ENCODE measurements around the gene FAM236C. TPM values are rescaled to one million over a fixed set of nuclear protein-coding genes. Genes with fewer than 3 reads are reported as not detected.
"Not testable (repeated sequence)": the region's sequence is repeated elsewhere in the genome, so short reads cannot be mapped to it uniquely, and the experiment has no call there.

FAM236C gene
- total and polyA plus RNA-seq, 2 experiments from 2014 or later = not detected

- in situ Hi-C loops (cut with MboI) = not testable (repeated sequence)
- WGBS, 2 experiments (ENCODE audit: low coverage in 1 of 2, low lambda C conversion rate in 2 of 2, missing lambda C conversion rate in 2 of 2) = no CpG with 5 or more reads among the region's 6 CpGs
Measured at GRCh38 chrX:72942272-72942671, 29.9 kb downstream of the FAM236C start.

GRCh38 chrX:72943035-72943818 lies 30.8 kb downstream of the FAM236C start:
- H3K4me2 ChIP-seq (ENCODE audit: unreplicated experiment); DNase-seq; H4K20me1 ChIP-seq (ENCODE audit: insufficient read depth); H3F3A ChIP-seq (ENCODE audit: insufficient read depth); H3K27ac ChIP-seq; H3K9ac ChIP-seq; H2AFZ ChIP-seq; H3K4me3 ChIP-seq; H3K9me2 ChIP-seq (ENCODE audit: insufficient read depth); H3K27me3 ChIP-seq (replicated peaks; ENCODE audit: insufficient read depth); H3K36me3 ChIP-seq (ENCODE audit: low read depth); H3K9me3 ChIP-seq (ENCODE audit: low read depth); H3K79me2 ChIP-seq (ENCODE audit: insufficient read depth); in situ Hi-C loops (cut with MboI); H3K4me1 ChIP-seq (ENCODE audit: insufficient read depth): not testable (repeated sequence)
- WGBS, 2 experiments (ENCODE audit: low coverage in 1 of 2, low lambda C conversion rate in 2 of 2, missing lambda C conversion rate in 2 of 2) = no CpG with 5 or more reads among the region's 44 CpGs

More at GRCh38 chrX:72942272-72942671, 29.9 kb downstream of the FAM236C start:
- H2AFZ ChIP-seq; H3K4me1 ChIP-seq (ENCODE audit: insufficient read depth); H3K9ac ChIP-seq; H3K27ac ChIP-seq; DNase-seq; H3K27me3 ChIP-seq (replicated peaks; ENCODE audit: insufficient read depth); H3K79me2 ChIP-seq (ENCODE audit: insufficient read depth); H3K4me2 ChIP-seq (ENCODE audit: unreplicated experiment); H3K36me3 ChIP-seq (ENCODE audit: low read depth); H3K4me3 ChIP-seq; H3F3A ChIP-seq (ENCODE audit: insufficient read depth); H3K9me3 ChIP-seq (ENCODE audit: low read depth); H3K9me2 ChIP-seq (ENCODE audit: insufficient read depth); H4K20me1 ChIP-seq (ENCODE audit: insufficient read depth): not testable (repeated sequence)

- in situ Hi-C loops (cut with MboI); H3K4me1 ChIP-seq (ENCODE audit: insufficient read depth); H3K4me3 ChIP-seq; DNase-seq; H4K20me1 ChIP-seq (ENCODE audit: insufficient read depth); H3K9me3 ChIP-seq (ENCODE audit: low read depth); H3K27me3 ChIP-seq (replicated peaks; ENCODE audit: insufficient read depth); H3K36me3 ChIP-seq (ENCODE audit: low read depth); H3K9me2 ChIP-seq (ENCODE audit: insufficient read depth); H3K79me2 ChIP-seq (ENCODE audit: insufficient read depth); H2AFZ ChIP-seq; H3F3A ChIP-seq (ENCODE audit: insufficient read depth); H3K4me2 ChIP-seq (ENCODE audit: unreplicated experiment); H3K9ac ChIP-seq; H3K27ac ChIP-seq: not testable (repeated sequence)
- no CpG with 5 or more reads among the region's 15 CpGs for WGBS, 2 experiments (ENCODE audit: low coverage in 1 of 2, low lambda C conversion rate in 2 of 2, missing lambda C conversion rate in 2 of 2)
Measured at GRCh38 chrX:72943819-72944169, 31.4 kb downstream of the FAM236C start, which contains the start of gene DMRTC1. Gene DMRTC1, minus strand, starts transcription at chrX:72943837. Its CDS starts 68,143 bp downstream, at chrX:72875694.

- H3K27ac ChIP-seq; H3K9ac ChIP-seq; DNase-seq; H2AFZ ChIP-seq; H4K20me1 ChIP-seq (ENCODE audit: insufficient read depth); H3K9me3 ChIP-seq (ENCODE audit: low read depth); H3K4me1 ChIP-seq (ENCODE audit: insufficient read depth); H3F3A ChIP-seq (ENCODE audit: insufficient read depth); H3K9me2 ChIP-seq (ENCODE audit: insufficient read depth); H3K4me2 ChIP-seq (ENCODE audit: unreplicated experiment); H3K36me3 ChIP-seq (ENCODE audit: low read depth); H3K4me3 ChIP-seq; in situ Hi-C loops (cut with MboI); H3K79me2 ChIP-seq (ENCODE audit: insufficient read depth); H3K27me3 ChIP-seq (replicated peaks; ENCODE audit: insufficient read depth): not testable (repeated sequence)
- no CpG with 5 or more reads among the region's 9 CpGs for WGBS, 2 experiments (ENCODE audit: low coverage in 1 of 2, low lambda C conversion rate in 2 of 2, missing lambda C conversion rate in 2 of 2)
Measured at GRCh38 chrX:72959971-72960370, 47.6 kb downstream of the FAM236C start.

Other genes starting within 250 kb of the FAM236C start
- 1.6 and 2.5 TPM in 2 replicates for gene PHKA1, start 198.3 kb upstream of the FAM236C start, total RNA-seq (2014; rRNA removed; shearing (Covaris generic))
- 1.4 and 1.6 TPM in 2 replicates for gene PHKA1, start 198.3 kb upstream of the FAM236C start, polyA plus RNA-seq (2016; fragmentation: Nextera tagmentation; extraction: Ambion mirVana)
- gene DMRTC1B, start 135.7 kb upstream of the FAM236C start, total RNA-seq (2014; rRNA removed; shearing (Covaris generic)) = not detected in 2 replicates
- not detected in 2 replicates for gene DMRTC1B, start 135.7 kb upstream of the FAM236C start, polyA plus RNA-seq (2016; fragmentation: Nextera tagmentation; extraction: Ambion mirVana)
- not detected in 2 replicates for gene FAM236B, start 130.0 kb upstream of the FAM236C start, total RNA-seq (2014; rRNA removed; shearing (Covaris generic))
- gene FAM236B, start 130.0 kb upstream of the FAM236C start, polyA plus RNA-seq (2016; fragmentation: Nextera tagmentation; extraction: Ambion mirVana) = not detected in 2 replicates
- not detected in 2 replicates for gene FAM236D, start 104.4 kb upstream of the FAM236C start, total RNA-seq (2014; rRNA removed; shearing (Covaris generic))
- not detected in 2 replicates for gene FAM236D, start 104.4 kb upstream of the FAM236C start, polyA plus RNA-seq (2016; fragmentation: Nextera tagmentation; extraction: Ambion mirVana)
- not detected in 2 replicates for gene FAM236A, start 25.6 kb downstream of the FAM236C start, total RNA-seq (2014; rRNA removed; shearing (Covaris generic))
- gene FAM236A, start 25.6 kb downstream of the FAM236C start, polyA plus RNA-seq (2016; fragmentation: Nextera tagmentation; extraction: Ambion mirVana) = not detected in 2 replicates
- not detected in 2 replicates for gene DMRTC1, start 31.2 kb downstream of the FAM236C start, total RNA-seq (2014; rRNA removed; shearing (Covaris generic))
- not detected in 2 replicates for gene DMRTC1, start 31.2 kb downstream of the FAM236C start, polyA plus RNA-seq (2016; fragmentation: Nextera tagmentation; extraction: Ambion mirVana)
- not detected in 2 replicates for gene PABPC1L2B, start 90.3 kb downstream of the FAM236C start, total RNA-seq (2014; rRNA removed; shearing (Covaris generic))
- not detected in 2 replicates for gene PABPC1L2B, start 90.3 kb downstream of the FAM236C start, polyA plus RNA-seq (2016; fragmentation: Nextera tagmentation; extraction: Ambion mirVana)
- gene PABPC1L2A, start 166.9 kb downstream of the FAM236C start, total RNA-seq (2014; rRNA removed; shearing (Covaris generic)) = not detected in 2 replicates
- gene PABPC1L2A, start 166.9 kb downstream of the FAM236C start, polyA plus RNA-seq (2016; fragmentation: Nextera tagmentation; extraction: Ambion mirVana) = not detected in 2 replicates